Prostate gland (tissue), 2 donors: ENCODE measurements around the gene ZC3H12A.

Experiments used
- POLR2A ChIP-seq: fragments of 450-650 bp; IDR thresholded peaks from one replicate; pipeline ENCODE4 v1.6.1; 2016; ENCODE audit warnings: antibody characterized with exemption, mild to moderate bottlenecking
- TF ChIP-seq, protein P1 (sequence below), 4 experiments: fragments of 200-600 bp in 2 of 4; fragments of 450-650 bp in 2 of 4; sonication (generic) in 2 of 4; IDR thresholded peaks; 1 replicate in 3 of 4; 2 replicates in 1 of 4; pipeline ENCODE4 v1.5.1; 2016 to 2019; ENCODE audit warnings: antibody characterized with exemption in 4 of 4, mild to moderate bottlenecking in 2 of 4, moderate library complexity in 2 of 4

DNA sequence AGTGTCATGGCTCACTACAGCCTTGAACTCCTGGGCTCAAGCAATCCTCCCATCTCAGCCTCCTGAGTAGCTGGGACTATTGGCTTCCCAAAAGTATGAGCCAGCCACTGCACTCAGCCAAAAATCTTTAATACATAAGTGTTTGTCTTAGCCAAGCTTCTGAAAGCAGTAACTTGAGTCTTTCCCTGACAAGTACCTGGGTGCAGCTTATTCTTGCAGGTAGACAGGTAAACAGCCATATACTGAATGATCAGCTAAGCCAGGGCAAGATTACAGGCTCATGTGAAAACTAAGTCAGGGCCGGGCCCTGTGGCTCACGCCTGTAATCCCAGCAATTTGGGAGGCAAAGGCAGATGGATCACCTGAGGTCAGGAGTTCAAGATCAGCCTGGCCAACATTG lies 32.4 kb downstream of the ZC3H12A start:
- TF ChIP-seq, protein P1, sequence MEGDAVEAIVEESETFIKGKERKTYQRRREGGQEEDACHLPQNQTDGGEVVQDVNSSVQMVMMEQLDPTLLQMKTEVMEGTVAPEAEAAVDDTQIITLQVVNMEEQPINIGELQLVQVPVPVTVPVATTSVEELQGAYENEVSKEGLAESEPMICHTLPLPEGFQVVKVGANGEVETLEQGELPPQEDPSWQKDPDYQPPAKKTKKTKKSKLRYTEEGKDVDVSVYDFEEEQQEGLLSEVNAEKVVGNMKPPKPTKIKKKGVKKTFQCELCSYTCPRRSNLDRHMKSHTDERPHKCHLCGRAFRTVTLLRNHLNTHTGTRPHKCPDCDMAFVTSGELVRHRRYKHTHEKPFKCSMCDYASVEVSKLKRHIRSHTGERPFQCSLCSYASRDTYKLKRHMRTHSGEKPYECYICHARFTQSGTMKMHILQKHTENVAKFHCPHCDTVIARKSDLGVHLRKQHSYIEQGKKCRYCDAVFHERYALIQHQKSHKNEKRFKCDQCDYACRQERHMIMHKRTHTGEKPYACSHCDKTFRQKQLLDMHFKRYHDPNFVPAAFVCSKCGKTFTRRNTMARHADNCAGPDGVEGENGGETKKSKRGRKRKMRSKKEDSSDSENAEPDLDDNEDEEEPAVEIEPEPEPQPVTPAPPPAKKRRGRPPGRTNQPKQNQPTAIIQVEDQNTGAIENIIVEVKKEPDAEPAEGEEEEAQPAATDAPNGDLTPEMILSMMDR (IDR thresholded peaks at IDR 0.05), result no peak
- TF ChIP-seq POLR2A, result no peak
